Vagina (tissue), 2 donors: ENCODE results near the gene CSMD2. TPM values are rescaled to one million over a fixed set of nuclear protein-coding genes. Genes with fewer than 3 reads are reported as not detected.

Experiments used
- DNase-seq, 2 donors: peaks; one replicate each; pipeline ENCODE4 v3.0.0-alpha.2; 2017; ENCODE audit errors: extremely low spot score in 2 of 2
- H3K27ac ChIP-seq: fragments of 200-600 bp; sonication (generic); one replicate; pipeline ENCODE4 v1.5.1; 2019
- H3K27me3 ChIP-seq: fragments of 200-600 bp; sonication (generic); one replicate; pipeline ENCODE4 v1.5.1; 2019
- H3K36me3 ChIP-seq, 2 donors: fragments of 200-600 bp; sonication (generic); one replicate each; pipeline ENCODE4 v1.5.1; 2017 to 2019
- H3K4me1 ChIP-seq: fragments of 200-600 bp; sonication (generic); one replicate; pipeline ENCODE4 v1.5.1; 2019
- H3K4me3 ChIP-seq, 2 donors: fragments of 200-600 bp; sonication (generic); 1 replicate in 1 of 2; 2 replicates in 1 of 2; pipeline ENCODE4 v1.5.1; 2016 to 2019
- H3K9me3 ChIP-seq: fragments of 200-600 bp; sonication (generic); one replicate; pipeline ENCODE4 v1.5.1; 2019
- POLR2A ChIP-seq, 2 donors: fragments of 450-650 bp; IDR thresholded peaks; one replicate each; pipeline ENCODE4 v1.6.1; 2017; ENCODE audit warnings: antibody characterized with exemption in 2 of 2, mild to moderate bottlenecking in 2 of 2, moderate library complexity in 2 of 2
- POLR2AphosphoS5 ChIP-seq, 2 donors: sonication (generic); formaldehyde crosslinking; IDR thresholded peaks; one replicate each; pipeline ENCODE4 v1.9.0; 2017; ENCODE audit warnings: antibody characterized with exemption in 2 of 2, mild to moderate bottlenecking in 2 of 2, low read depth in 1 of 2; ENCODE audit not compliant: insufficient read depth in 1 of 2
- intact Hi-C: fragments of 100-400 bp; cut with DNase I; formaldehyde crosslinking; loops from one replicate; pipeline ENCODE4 v1.15.1; 2023
- total RNA-seq: library from RNA; depleted of rRNA; stranded (reverse); fragments of >200 nt; gene quantifications from one replicate; pipeline ENCODE4 v1.2.3, GENCODE V29; 2016
- TF ChIP-seq, protein P1 (sequence below), 3 experiments: fragments of 450-650 bp in 2 of 3; fragments of 200-600 bp in 1 of 3; sonication (generic) in 1 of 3; IDR thresholded peaks; one replicate each; pipeline ENCODE4 v1.5.1; 2017 to 2019; ENCODE audit warnings: antibody characterized with exemption in 3 of 3, mild to moderate bottlenecking in 2 of 3, moderate library complexity in 2 of 3

CSMD2 gene
- total RNA-seq, 1 donor from 2014 or later = 0.25 TPM

DNA sequence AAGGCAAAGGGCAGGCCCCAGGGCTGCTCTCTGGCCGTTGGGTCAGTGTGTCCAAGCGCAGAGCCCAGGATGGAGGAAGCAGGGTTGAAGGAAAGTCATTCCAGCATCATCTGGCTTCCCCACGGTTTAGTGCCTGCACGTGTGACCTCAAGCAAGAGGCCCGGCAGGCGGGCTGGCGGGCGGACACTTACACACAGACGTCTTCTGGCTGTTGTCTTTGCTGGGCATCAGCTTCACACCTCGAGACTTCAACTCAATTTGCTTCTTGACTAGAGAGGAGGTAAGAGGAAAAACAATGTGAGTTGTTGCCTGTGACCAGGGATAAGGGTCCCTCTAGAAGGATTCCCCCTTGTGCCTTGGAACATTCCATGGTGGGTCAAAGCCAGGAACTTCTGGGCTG is 339.5 kb downstream of the CSMD2 start:
- no peak overlapping the region for H3K27ac ChIP-seq
- no peaks in the 10 kb centered on the region for H3K4me1 ChIP-seq
- DNase-seq = peak; percentile 56 to 87
- intact Hi-C loops = loop anchor here (5.0 kb wide), 1 partner anchor 918 kb away; no protein-coding TSS in a partner anchor
- TF ChIP-seq, protein P1, sequence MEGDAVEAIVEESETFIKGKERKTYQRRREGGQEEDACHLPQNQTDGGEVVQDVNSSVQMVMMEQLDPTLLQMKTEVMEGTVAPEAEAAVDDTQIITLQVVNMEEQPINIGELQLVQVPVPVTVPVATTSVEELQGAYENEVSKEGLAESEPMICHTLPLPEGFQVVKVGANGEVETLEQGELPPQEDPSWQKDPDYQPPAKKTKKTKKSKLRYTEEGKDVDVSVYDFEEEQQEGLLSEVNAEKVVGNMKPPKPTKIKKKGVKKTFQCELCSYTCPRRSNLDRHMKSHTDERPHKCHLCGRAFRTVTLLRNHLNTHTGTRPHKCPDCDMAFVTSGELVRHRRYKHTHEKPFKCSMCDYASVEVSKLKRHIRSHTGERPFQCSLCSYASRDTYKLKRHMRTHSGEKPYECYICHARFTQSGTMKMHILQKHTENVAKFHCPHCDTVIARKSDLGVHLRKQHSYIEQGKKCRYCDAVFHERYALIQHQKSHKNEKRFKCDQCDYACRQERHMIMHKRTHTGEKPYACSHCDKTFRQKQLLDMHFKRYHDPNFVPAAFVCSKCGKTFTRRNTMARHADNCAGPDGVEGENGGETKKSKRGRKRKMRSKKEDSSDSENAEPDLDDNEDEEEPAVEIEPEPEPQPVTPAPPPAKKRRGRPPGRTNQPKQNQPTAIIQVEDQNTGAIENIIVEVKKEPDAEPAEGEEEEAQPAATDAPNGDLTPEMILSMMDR (IDR thresholded peaks at IDR 0.05) = no peak
- no peak for TF ChIP-seq POLR2A (IDR thresholded peaks at IDR 0.05)
- TF ChIP-seq POLR2AphosphoS5 (IDR thresholded peaks at IDR 0.05; ENCODE audit: insufficient read depth in 1 of 2, low read depth in 1 of 2) = no peak
- no peaks in the 10 kb centered on the region for H3K9me3 ChIP-seq
- H3K4me3 ChIP-seq = no peak overlapping the region
- no peaks in the 10 kb centered on the region for H3K36me3 ChIP-seq
- no peaks in the 10 kb centered on the region for H3K27me3 ChIP-seq

DNA sequence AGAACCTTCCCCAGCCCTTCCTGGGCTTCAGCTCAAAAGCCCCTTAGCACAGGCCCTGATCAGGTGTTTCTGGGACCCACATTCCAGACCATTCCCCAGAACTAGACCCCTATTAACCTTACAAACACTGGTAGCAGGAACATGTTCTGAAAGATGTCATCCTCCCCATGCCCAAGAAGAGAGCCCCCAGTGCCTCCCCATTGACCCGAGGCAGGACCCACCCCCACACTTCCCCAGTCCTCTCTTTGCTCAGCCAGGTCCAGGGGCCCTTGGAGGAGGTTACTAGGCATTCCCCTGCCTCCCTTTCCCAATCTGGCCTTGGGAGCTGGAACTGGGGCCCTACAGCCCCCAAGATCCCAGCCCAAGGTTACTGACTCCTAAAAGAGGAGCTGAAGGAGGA is 340.1 kb downstream of the CSMD2 start:
- no peaks in the 10 kb centered on the region for H3K9me3 ChIP-seq
- DNase-seq = peak; percentile 18 to 92
- intact Hi-C loops = loop anchor here (5.0 kb wide), 1 partner anchor 918 kb away; no protein-coding TSS in a partner anchor
- no peaks in the 10 kb centered on the region for H3K36me3 ChIP-seq
- H3K27me3 ChIP-seq = no peaks in the 10 kb centered on the region
- H3K4me3 ChIP-seq = no peak overlapping the region
- no peak overlapping the region for H3K27ac ChIP-seq
- H3K4me1 ChIP-seq = no peaks in the 10 kb centered on the region
- TF ChIP-seq, protein P1 (IDR thresholded peaks at IDR 0.05) = no peak
- TF ChIP-seq POLR2AphosphoS5 (IDR thresholded peaks at IDR 0.05; ENCODE audit: insufficient read depth in 1 of 2, low read depth in 1 of 2) (no peak), POLR2A (IDR thresholded peaks at IDR 0.05) (no peak)

DNA sequence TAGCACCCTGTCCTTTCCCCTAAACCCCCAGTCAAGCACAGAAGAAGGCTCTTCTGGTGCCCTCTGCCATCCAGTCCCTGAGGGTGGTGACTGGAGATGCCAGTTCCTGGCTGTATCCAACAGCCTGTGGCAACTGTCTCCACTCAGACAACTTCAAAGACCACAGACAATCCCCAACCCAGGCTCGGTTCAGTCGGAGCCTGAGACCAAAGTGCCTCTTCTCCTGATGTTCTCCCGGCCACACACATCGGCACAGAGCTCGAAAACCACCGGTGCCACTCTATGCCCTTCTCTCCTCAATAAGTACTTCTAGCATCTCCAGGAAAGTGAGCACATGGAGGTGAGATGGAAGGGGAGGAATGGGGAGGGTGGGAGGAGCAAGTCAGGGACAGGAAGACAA is 340.7 kb downstream of the CSMD2 start:
- Histone ChIP-seq H3K27me3 (no peaks in the 10 kb centered on the region), H3K36me3 (no peaks in the 10 kb centered on the region), H3K4me3 (no peak overlapping the region), H3K4me1 (no peaks in the 10 kb centered on the region), H3K27ac (no peak overlapping the region), H3K9me3 (no peaks in the 10 kb centered on the region)
- peak; percentile 62 to 70 for DNase-seq
- intact Hi-C loops = no loop called here
- TF ChIP-seq, protein P1 (IDR thresholded peaks at IDR 0.05) = no peak
- TF ChIP-seq POLR2AphosphoS5 (IDR thresholded peaks at IDR 0.05; ENCODE audit: insufficient read depth in 1 of 2, low read depth in 1 of 2) (no peak), POLR2A (IDR thresholded peaks at IDR 0.05) (no peak)

DNA sequence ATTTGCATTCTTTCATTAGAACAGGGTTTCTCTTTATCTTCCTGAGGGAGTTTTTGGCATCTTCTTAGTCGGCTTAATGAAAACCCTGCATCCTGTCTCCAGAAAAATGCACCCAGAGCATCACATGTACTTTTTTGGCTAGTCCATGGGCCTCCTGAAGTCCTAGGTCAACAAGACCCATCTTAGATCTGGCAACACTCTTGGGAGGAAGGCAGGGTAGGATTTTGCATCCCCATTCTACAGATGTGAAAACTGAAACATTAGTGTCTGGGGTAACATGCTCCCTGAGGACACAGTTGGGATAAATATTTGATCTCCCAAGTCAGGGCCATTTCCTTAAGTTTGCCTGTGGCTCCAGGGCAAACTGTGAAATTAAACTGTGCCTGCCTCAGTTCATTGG is 341.2 kb downstream of the CSMD2 start:
- Histone ChIP-seq H3K27ac (no peak overlapping the region), H3K36me3 (no peaks in the 10 kb centered on the region), H3K27me3 (no peaks in the 10 kb centered on the region), H3K4me1 (no peaks in the 10 kb centered on the region), H3K9me3 (no peaks in the 10 kb centered on the region), H3K4me3 (no peak overlapping the region)
- TF ChIP-seq POLR2AphosphoS5 (IDR thresholded peaks at IDR 0.05; ENCODE audit: insufficient read depth in 1 of 2, low read depth in 1 of 2) (no peak), POLR2A (IDR thresholded peaks at IDR 0.05) (no peak)
- intact Hi-C loops = no loop called here
- DNase-seq = peak in 1 of 2 donors; percentile 18

DNA sequence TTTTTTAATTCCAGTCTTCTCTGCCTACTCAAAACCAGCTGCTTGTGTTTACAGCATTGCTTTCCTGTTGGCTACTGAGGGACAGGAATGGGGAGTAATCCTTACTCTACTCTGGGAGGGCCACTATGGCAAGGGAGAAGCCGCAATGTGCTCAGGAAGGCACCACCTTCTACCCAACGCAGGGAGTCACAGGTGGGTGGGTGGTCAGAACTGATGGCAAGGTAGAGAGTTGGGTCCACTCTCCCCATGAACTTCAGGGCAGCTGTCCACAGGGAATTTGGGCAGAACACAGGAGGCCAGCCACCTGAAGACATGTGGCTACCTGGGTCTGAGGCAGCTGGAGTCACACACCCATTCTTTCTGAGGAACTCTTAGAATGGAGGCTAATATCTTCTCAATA is 341.6 kb downstream of the CSMD2 start:
- Histone ChIP-seq H3K36me3 (no peaks in the 10 kb centered on the region), H3K27me3 (no peaks in the 10 kb centered on the region), H3K4me1 (no peaks in the 10 kb centered on the region), H3K27ac (no peak overlapping the region), H3K4me3 (no peak overlapping the region), H3K9me3 (no peaks in the 10 kb centered on the region)
- TF ChIP-seq, protein P1 (IDR thresholded peaks at IDR 0.05) = no peak
- TF ChIP-seq POLR2AphosphoS5 (IDR thresholded peaks at IDR 0.05; ENCODE audit: insufficient read depth in 1 of 2, low read depth in 1 of 2) (no peak), POLR2A (IDR thresholded peaks at IDR 0.05) (no peak)
- peak; percentile 44 to 91 for DNase-seq
- intact Hi-C loops = no loop called here
